HG03442 (cell line): Measurements from ENCODE around the gene IMMP2L.

Source experiments
- ATAC-seq: cut with Tn5 transposase; IDR thresholded peaks from one replicate; pipeline ENCODE4 v1.9.1; 2021; ENCODE audit warnings: mild to moderate bottlenecking, moderate library complexity; ENCODE audit not compliant: unreplicated experiment

IMMP2L gene

GRCh38 chr7:110898516-110898915 is 663.8 kb downstream of the IMMP2L start:
- no peak for ATAC-seq

GRCh38 chr7:110897538-110897937 is 664.8 kb downstream of the IMMP2L start:
- no peak for ATAC-seq

- ATAC-seq, result no peak
Measured at GRCh38 chr7:110894111-110894510, 668.2 kb downstream of the IMMP2L start.

- no peak for ATAC-seq
Measured at GRCh38 chr7:110891197-110891596, 671.1 kb downstream of the IMMP2L start.

- no peak for ATAC-seq
Measured at GRCh38 chr7:110890101-110890500, 672.2 kb downstream of the IMMP2L start.

- ATAC-seq, result no peak
Measured at GRCh38 chr7:110889335-110889734, 673.0 kb downstream of the IMMP2L start.

GRCh38 chr7:110888641-110889040 is 673.7 kb downstream of the IMMP2L start:
- no peak for ATAC-seq

GRCh38 chr7:110885474-110885873 is 676.8 kb downstream of the IMMP2L start:
- ATAC-seq, result no peak

- ATAC-seq, result no peak
Measured at GRCh38 chr7:110881721-110882120, 680.6 kb downstream of the IMMP2L start.

GRCh38 chr7:110880971-110881370 is 681.3 kb downstream of the IMMP2L start:
- no peak for ATAC-seq

- no peak for ATAC-seq
Measured at GRCh38 chr7:110877016-110877415, 685.3 kb downstream of the IMMP2L start.

- ATAC-seq, result no peak
Measured at GRCh38 chr7:110875346-110875745, 686.9 kb downstream of the IMMP2L start.

GRCh38 chr7:110871856-110872255 is 690.4 kb downstream of the IMMP2L start:
- no peak for ATAC-seq

- ATAC-seq, result no peak
Measured at GRCh38 chr7:110870926-110871325, 691.4 kb downstream of the IMMP2L start.

GRCh38 chr7:110868458-110868857 is 693.8 kb downstream of the IMMP2L start:
- ATAC-seq, result no peak

- no peak for ATAC-seq
Measured at GRCh38 chr7:110867771-110868170, 694.5 kb downstream of the IMMP2L start.

- ATAC-seq, result no peak
Measured at GRCh38 chr7:110863258-110863657, 699.0 kb downstream of the IMMP2L start.

- no peak for ATAC-seq
Measured at GRCh38 chr7:110861163-110861562, 701.1 kb downstream of the IMMP2L start.

- no peak for ATAC-seq
Measured at GRCh38 chr7:110857106-110857505, 705.2 kb downstream of the IMMP2L start.

GRCh38 chr7:110856704-110857103 is 705.6 kb downstream of the IMMP2L start:
- ATAC-seq, result no peak

- ATAC-seq, result no peak
Measured at GRCh38 chr7:110854651-110855050, 707.6 kb downstream of the IMMP2L start.

- ATAC-seq, result no peak
Measured at GRCh38 chr7:110854166-110854565, 708.1 kb downstream of the IMMP2L start.

GRCh38 chr7:110853263-110853662 is 709.0 kb downstream of the IMMP2L start:
- ATAC-seq, result no peak
